HepG2 (cell line): ENCODE data around the gene DCAF7.

Source experiments
- ATF4 ChIP-seq, 2 experiments: fragments of 450-650 bp in 1 of 2; sonication (generic) in 1 of 2; formaldehyde crosslinking; IDR thresholded peaks; 2 replicates each; pipeline versions ENCODE4 v1.5.0 to v1.8.0; 2020 to 2022; ENCODE audit warnings: mild to moderate bottlenecking in 1 of 2, missing genetic modification reagents in 1 of 2
- EP300 ChIP-seq, 3 experiments: sonication (generic) in 1 of 3; formaldehyde crosslinking in 1 of 3; IDR thresholded peaks; 2 replicates each; pipeline versions ENCODE4 v1.5.1 to v1.6.1; 2011 to 2020; ENCODE audit warnings: low read depth in 2 of 3, low read length in 2 of 3, borderline replicate concordance in 1 of 3, improper control_type of control experiment in 1 of 3, mild to moderate bottlenecking in 1 of 3, missing genetic modification reagents in 1 of 3, moderate library complexity in 1 of 3
- ESRRA ChIP-seq: sonication (generic); formaldehyde crosslinking; IDR thresholded peaks from 2 replicates; pipeline ENCODE4 v1.5.1; 2020; ENCODE audit warnings: mild to moderate bottlenecking, low read depth, missing genetic modification reagents
- FOXJ3 ChIP-seq: sonication (generic); formaldehyde crosslinking; IDR thresholded peaks from 2 replicates; pipeline ENCODE4 v1.4.0; 2020; ENCODE audit warnings: missing genetic modification reagents, mild to moderate bottlenecking, borderline replicate concordance
- HDAC1 ChIP-seq: sonication (generic); formaldehyde crosslinking; IDR thresholded peaks from 2 replicates; pipeline ENCODE4 v1.5.1; 2020; ENCODE audit warnings: mild to moderate bottlenecking, missing genetic modification reagents
- NFKB2 ChIP-seq: sonication (generic); formaldehyde crosslinking; IDR thresholded peaks from 2 replicates; pipeline ENCODE4 v1.4.0; 2020; ENCODE audit warnings: missing genetic modification reagents, borderline replicate concordance
- POLR2A ChIP-seq, 2 experiments: IDR thresholded peaks; 2 replicates each; pipeline ENCODE4 v1.6.1; 2011; ENCODE audit warnings: low read depth in 2 of 2, low read length in 2 of 2, mild to moderate bottlenecking in 1 of 2, moderate library complexity in 1 of 2; ENCODE audit not compliant: insufficient read depth in 1 of 2
- RBM39 ChIP-seq: fragments of 200-400 bp; formaldehyde crosslinking; IDR thresholded peaks from one replicate; pipeline ENCODE4 v1.6.1; 2018; ENCODE audit warnings: antibody characterized with exemption, mild to moderate bottlenecking, low read depth, low read length; ENCODE audit not compliant: poor library complexity, severe bottlenecking
- TCF12 ChIP-seq, 2 experiments: fragments of 450-650 bp in 1 of 2; sonication (generic) in 1 of 2; formaldehyde crosslinking in 1 of 2; IDR thresholded peaks; 2 replicates each; pipeline versions ENCODE4 v1.6.1 to v1.8.0; 2017 to 2022; ENCODE audit warnings: antibody characterized with exemption in 1 of 2, mild to moderate bottlenecking in 1 of 2, missing genetic modification reagents in 1 of 2, moderate library complexity in 1 of 2
- ZBTB10 ChIP-seq: sonication (generic); formaldehyde crosslinking; IDR thresholded peaks from 2 replicates; pipeline ENCODE4 v1.4.0; 2020; ENCODE audit warnings: missing genetic modification reagents, borderline replicate concordance
- ZBTB34 ChIP-seq: sonication (generic); formaldehyde crosslinking; IDR thresholded peaks from 2 replicates; pipeline ENCODE4 v1.8.0; 2022; ENCODE audit warnings: mild to moderate bottlenecking, missing genetic modification reagents
- ZFP41 ChIP-seq: sonication (generic); formaldehyde crosslinking; IDR thresholded peaks from 2 replicates; pipeline ENCODE4 v1.4.0; 2020; ENCODE audit warnings: mild to moderate bottlenecking, missing genetic modification reagents, borderline replicate concordance
- TF ChIP-seq, protein P1 (sequence below): sonication (generic); formaldehyde crosslinking; IDR thresholded peaks from 2 replicates; pipeline ENCODE4 v1.4.0; 2020; ENCODE audit warnings: mild to moderate bottlenecking, missing genetic modification reagents
- TF ChIP-seq, protein P2 (sequence below): sonication (generic); formaldehyde crosslinking; IDR thresholded peaks from 2 replicates; pipeline ENCODE4 v1.5.0; 2020; ENCODE audit warnings: mild to moderate bottlenecking, missing genetic modification reagents, moderate library complexity

- TF ChIP-seq NFKB2 (CRISPR knock-in tag) (no peak), RBM39 (no peak), FOXJ3 (no peak), ZFP41 (CRISPR knock-in tag) (no peak), POLR2A (IDR thresholded peaks at IDR 0.05; ENCODE audit: insufficient read depth in 1 of 2, low read depth in 2 of 2, low read length in 2 of 2) (no peak), ATF4 (CRISPR knock-in tag; IDR thresholded peaks at IDR 0.05) (no peak), ZBTB34 (CRISPR knock-in tag) (no peak), ZBTB10 (CRISPR knock-in tag) (no peak), EP300 (IDR thresholded peaks at IDR 0.05; ENCODE audit: low read depth in 2 of 2, low read length in 2 of 2) (no peak), EP300 (CRISPR knock-in tag; IDR thresholded peaks at IDR 0.05; ENCODE audit: borderline replicate concordance) (no peak), ESRRA (CRISPR knock-in tag) (no peak), HDAC1 (CRISPR knock-in tag) (no peak), TCF12 (IDR thresholded peaks at IDR 0.05) (no peak), TCF12 (CRISPR knock-in tag; IDR thresholded peaks at IDR 0.05) (no peak)
- TF ChIP-seq, protein P1, sequence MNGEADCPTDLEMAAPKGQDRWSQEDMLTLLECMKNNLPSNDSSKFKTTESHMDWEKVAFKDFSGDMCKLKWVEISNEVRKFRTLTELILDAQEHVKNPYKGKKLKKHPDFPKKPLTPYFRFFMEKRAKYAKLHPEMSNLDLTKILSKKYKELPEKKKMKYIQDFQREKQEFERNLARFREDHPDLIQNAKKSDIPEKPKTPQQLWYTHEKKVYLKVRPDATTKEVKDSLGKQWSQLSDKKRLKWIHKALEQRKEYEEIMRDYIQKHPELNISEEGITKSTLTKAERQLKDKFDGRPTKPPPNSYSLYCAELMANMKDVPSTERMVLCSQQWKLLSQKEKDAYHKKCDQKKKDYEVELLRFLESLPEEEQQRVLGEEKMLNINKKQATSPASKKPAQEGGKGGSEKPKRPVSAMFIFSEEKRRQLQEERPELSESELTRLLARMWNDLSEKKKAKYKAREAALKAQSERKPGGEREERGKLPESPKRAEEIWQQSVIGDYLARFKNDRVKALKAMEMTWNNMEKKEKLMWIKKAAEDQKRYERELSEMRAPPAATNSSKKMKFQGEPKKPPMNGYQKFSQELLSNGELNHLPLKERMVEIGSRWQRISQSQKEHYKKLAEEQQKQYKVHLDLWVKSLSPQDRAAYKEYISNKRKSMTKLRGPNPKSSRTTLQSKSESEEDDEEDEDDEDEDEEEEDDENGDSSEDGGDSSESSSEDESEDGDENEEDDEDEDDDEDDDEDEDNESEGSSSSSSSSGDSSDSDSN (CRISPR knock-in tag) = no peak
- TF ChIP-seq, protein P2, sequence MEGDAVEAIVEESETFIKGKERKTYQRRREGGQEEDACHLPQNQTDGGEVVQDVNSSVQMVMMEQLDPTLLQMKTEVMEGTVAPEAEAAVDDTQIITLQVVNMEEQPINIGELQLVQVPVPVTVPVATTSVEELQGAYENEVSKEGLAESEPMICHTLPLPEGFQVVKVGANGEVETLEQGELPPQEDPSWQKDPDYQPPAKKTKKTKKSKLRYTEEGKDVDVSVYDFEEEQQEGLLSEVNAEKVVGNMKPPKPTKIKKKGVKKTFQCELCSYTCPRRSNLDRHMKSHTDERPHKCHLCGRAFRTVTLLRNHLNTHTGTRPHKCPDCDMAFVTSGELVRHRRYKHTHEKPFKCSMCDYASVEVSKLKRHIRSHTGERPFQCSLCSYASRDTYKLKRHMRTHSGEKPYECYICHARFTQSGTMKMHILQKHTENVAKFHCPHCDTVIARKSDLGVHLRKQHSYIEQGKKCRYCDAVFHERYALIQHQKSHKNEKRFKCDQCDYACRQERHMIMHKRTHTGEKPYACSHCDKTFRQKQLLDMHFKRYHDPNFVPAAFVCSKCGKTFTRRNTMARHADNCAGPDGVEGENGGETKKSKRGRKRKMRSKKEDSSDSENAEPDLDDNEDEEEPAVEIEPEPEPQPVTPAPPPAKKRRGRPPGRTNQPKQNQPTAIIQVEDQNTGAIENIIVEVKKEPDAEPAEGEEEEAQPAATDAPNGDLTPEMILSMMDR (CRISPR knock-in tag) = no peak
Observed at GRCh38 chr17:63552211-63552610, 1.9 kb downstream of the DCAF7 start.
